Measurements from ENCODE around the gene MALRD1.

DNA sequence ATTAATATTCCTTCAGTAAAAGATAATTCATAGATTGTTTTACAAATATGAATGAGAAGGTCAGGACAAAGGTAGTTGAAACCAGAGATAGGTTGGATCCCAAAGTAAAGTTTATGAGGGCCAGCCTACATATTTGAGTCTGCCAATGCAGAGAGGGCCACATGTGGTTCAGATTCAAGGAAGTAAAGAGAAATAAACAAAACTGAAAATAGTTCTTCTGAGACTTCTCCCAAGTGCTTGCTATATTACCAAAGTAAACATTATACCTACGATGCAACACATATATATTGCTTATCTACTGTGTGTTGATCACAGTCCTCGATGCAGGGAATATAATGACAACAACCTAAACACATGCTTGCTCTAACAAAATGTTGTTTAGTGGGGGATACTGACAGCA, 109.8 kb downstream of the MALRD1 start:
- TF ChIP-seq, protein P1, sequence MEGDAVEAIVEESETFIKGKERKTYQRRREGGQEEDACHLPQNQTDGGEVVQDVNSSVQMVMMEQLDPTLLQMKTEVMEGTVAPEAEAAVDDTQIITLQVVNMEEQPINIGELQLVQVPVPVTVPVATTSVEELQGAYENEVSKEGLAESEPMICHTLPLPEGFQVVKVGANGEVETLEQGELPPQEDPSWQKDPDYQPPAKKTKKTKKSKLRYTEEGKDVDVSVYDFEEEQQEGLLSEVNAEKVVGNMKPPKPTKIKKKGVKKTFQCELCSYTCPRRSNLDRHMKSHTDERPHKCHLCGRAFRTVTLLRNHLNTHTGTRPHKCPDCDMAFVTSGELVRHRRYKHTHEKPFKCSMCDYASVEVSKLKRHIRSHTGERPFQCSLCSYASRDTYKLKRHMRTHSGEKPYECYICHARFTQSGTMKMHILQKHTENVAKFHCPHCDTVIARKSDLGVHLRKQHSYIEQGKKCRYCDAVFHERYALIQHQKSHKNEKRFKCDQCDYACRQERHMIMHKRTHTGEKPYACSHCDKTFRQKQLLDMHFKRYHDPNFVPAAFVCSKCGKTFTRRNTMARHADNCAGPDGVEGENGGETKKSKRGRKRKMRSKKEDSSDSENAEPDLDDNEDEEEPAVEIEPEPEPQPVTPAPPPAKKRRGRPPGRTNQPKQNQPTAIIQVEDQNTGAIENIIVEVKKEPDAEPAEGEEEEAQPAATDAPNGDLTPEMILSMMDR (IDR thresholded peaks at IDR 0.05), result no peak
- TF ChIP-seq POLR2AphosphoS5 (IDR thresholded peaks at IDR 0.05), result no peak
